ENCODE data around the gene MAP3K7CL.

Gene MAP3K7CL

DNA sequence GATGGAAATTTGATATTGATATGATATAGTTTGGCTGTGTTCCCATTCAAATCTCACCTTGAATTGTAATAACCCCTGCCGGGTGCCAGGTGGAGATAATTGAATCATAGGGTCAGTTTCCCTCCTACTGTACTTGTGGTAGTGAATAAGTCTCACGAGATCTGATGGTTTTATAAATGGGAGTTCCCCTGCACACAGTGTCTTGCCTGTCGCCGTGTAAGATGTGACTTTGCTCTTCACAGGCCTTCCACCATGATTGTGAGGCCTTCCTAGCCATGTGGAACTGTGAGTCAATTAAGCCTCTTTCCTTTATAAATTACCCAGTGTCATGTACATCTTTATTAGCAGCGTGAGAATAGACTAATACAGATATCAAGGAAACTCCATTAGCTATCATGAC, 74.6 kb downstream of the MAP3K7CL start:
- no peak for DNase-seq

DNA sequence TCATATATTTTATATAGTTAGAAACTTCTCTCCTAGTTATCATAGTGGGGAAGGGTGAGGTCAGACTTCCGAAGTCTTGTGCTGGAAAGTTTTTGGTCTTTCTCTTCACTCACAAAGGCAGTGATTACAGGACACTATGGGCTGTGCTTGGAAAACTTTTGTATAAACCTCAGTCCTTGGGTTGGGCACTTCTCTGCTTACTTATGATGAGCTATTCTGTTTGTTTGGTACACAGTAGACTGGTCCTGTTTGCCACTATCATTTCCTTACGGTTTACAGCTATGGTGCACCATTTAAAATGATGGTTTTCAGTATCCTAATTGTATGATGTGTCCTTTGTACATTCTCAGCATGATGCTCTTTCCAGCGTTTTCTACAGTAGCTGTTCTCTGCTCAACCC, 75.5 kb downstream of the MAP3K7CL start:
- DNase-seq, result no peak

DNA sequence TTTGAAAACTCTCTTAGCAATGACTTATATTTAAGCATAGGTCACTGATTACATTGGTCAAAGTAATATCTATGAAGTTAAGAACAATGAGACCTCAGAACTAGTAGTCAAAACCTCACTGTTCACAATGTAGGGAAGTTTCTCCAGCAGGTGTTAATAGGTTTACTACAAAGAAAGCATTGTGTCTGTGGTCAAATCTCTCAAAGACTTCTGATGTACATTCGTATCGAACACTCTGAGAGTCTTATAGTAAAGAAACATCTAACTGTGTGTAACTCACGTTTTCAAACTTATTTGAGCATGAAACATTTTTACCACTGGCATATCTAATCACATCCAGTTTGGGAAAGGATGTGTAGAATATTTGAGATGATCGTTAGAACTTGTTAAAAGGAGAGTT, 76.0 kb downstream of the MAP3K7CL start:
- no peak for DNase-seq

DNA sequence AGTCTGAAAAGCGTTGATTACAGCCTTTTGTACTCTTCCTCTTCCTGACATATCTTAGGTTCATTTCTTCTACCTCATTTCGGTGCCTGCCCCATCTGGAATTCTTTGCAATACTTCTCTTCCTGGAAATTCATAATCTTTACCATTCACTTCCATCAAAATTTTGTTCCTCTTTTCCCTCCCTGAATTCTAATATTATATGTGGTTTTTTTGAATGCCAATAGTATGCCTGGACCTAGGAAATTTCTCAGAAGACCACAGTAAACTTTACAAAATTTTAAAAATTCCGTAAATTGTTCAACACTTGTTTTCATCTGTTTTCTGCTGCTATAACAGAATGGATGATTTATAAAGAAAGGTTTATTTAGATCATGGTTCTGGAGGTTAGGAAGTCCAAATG, 76.8 kb downstream of the MAP3K7CL start:
- DNase-seq, result no peak

DNA sequence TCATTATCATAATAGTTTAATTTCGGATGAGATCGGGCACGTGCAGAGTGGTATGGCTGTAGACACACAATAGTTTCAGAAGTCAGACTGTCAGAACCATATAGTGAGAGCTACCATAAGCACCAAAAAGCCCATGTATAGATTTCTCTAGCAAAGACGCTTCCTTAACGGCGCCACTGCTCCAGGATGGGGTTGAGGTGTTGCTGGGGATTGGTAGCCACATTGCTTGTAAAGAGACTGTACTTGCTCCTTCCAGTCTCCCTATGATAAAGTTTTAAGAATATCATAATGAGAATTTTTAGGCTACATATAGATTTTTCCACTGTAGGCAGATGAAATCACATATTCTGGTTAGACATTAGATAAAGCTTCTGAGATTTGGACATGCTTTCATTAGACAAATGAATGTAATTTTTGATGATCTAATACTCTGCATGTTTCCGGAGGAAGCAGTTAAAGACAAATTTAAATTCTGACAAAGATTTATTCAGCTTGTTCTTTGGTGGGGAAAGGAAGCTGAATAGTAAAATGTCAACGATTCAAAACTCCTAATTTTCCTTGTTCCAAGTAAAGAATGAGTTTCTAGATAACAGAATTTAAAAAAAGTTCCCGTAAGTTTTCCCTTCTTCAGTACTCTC, 77.7 kb downstream of the MAP3K7CL start:
- no peak for DNase-seq

DNA sequence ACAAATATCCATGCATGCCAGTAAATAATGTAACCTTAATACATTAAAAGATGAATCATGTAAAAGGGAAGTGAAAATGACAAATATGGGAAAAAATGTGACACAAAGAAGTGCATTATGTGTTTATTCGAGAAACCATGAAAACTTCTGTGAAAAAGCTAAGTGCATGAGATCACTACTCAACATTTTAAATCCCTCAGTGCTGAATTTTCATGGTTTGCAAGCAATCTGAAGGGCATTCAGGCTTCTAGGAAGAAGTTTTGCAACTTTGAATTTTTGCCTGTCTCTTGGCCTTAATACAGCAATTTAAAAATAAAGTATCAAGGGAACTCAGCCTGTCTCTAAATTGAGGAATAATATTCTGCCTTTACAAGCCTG, 78.2 kb downstream of the MAP3K7CL start:
- no peak for DNase-seq

DNA sequence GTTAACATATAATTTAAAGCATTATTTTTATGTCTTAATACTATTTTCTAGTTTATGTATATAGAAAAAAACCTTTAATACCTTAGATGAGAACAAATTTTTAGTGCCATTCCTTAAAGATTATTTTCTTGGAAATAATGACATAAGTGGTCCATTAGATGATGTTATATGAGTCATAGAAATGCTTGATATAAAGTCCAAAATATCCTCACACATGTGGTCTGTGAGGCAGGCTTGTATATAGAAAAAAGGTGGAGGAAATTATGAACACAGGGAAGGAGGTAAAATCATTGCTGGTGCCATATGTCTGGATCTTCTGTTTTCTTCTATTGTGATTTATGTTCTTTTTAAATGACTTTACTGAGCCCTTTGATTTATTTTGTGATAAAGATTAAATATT, 79.3 kb downstream of the MAP3K7CL start:
- DNase-seq, result no peak

DNA sequence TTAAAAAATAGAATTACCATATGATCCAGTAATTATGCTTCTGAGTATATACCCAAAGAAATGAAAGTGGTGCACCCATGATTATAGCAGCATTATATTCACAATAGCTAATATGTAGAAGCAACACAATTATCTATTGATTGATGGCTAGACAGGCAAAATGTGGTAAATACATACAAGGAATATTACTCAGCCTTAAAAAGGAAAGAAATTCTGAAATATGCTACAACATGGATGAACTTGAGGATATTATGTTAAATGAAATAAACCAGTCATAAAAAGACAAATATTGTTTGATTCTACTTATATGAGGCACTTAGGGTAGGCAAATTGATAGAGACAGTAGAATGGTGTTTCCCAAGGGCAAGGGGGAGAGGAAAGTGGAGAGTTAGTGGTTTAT, 80.8 kb downstream of the MAP3K7CL start:
- no peak for DNase-seq

DNA sequence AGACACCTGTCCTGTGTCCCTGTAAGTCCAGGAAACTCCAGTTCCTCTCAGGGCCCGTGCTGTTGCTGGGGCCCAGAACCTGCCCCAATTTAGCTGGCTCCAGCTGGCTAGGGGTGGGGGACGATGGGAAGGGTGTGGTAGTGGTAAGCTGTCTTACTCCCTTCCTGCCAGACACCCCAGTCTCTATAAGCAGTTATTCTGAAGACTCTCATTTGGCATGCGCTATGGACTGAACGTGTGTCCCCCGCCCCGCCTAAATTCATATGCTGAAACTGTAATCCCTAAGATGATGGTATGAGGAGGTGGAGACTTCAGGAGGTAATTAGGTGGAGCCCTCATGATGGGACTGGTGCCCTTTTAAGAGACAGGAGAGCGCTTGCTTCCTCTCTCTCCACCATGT, 82.0 kb downstream of the MAP3K7CL start:
- no peak for DNase-seq

DNA sequence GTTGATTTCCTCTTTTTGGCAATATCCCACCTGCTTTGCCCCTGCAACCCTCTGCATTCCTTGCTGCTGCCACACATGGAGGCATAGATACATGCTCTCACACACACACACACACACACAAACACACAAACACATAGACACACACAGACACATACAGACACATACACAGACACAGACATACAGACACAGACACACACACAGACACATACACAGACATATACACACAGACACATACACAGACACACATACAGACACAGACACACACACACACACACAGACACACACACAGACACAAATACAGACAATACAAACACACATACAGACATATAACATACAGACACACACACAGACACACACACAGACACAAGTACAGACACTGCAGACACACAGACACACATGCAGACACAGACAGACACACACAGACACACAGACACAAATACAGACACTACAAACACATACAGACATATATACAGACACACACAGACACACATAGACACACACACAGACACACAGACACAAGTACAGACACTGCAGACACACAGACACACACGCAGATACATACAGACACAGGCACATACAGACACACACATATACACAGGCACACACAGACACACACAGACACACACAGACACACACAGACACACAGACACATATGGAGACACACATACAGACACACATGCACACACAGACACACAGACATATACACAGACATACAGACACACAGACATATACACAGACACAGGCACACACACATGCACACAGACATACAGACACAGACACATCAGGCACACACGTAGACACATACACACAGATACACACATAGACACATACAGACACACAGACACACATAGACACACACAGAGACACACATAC, 83.3 kb downstream of the MAP3K7CL start:
- no peak for DNase-seq

DNA sequence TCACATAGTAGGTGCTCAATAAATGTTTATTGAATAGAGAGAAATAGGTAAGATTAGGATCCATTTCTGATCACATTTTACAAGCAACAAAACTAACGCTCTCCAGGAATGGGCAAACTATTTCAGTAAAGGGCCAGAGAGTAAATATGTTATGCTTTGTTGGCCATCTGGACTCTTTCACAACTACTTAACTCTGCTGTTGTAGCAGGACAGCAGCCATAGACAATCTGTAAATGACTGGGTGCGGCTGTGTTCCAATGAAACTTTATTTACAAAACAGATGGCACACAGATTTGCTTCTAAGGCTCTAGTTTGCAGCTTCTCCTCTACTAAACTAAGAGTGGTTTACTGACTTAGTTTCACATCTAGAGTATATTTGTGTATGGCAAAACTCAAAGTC, 85.3 kb downstream of the MAP3K7CL start:
- peak; percentile 87 for DNase-seq

DNA sequence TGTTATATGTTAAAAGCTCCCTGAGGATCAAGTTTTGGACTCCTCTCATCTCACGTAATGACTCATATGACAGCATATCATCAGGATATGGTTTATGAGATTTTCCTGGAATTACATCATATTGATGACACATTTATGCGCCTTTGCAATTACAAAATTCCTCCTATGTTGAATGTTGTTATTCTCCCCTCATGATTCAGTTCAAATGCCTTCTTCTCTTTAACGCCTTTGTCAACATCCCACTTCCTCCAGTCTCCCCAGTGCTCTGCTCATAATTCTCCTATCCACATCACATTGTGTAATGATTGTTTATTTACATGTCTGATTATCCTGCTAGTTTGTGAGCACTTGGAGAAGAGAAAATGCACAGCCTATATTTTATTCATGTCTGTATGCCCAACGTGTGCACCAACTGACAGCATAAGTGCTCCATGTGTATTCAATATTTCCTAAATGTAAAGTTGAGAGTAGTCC, 87.4 kb downstream of the MAP3K7CL start:
- DNase-seq, result no peak

DNA sequence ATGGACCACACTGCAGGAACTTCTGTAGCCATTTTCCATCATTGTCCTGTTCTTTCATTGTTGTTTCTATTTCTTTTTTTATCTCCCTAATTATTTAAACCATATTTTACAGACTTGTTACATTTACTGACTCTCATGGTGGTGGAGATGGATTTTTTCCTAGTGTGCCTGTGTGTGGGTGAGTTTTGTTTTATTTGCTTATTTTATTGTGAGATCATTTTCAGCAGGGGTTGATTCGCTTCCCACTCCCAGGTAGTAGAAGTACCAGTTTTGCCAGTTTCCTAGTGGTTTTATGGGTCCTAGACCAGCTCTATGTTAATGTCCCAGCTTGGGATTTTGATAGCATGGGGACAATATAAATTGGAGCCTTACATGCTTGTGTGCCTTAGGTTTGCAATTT, 88.3 kb downstream of the MAP3K7CL start:
- no peak for DNase-seq

DNA sequence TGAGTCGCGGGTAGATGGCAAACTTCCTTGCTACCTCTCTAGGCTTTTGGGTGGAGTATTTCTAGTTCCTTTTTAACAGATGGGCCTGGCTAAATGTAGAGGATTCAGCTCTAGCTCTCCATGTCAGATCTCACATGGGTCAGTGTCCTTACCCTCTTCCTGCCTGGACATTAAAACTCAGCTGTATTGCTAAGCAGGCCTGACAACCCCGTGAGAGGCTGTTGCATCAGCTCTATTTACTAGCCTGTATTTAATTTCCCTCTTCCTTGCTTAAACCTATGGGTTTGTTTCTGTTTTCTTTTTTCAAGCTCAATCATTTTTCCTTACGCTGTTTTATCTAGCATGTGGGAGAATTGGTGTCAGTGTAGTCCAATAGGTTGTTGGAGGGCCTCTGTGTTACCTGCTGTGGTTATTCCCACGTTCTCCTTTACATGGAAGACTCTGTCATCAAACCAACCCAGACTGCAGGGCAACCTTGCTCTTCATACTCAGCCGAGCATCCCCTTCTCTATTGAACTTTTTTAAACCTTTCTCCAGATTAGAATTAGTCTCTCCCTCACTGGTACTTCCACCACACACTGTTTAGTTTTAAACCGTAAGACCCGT, 88.8 kb downstream of the MAP3K7CL start:
- DNase-seq, result no peak

DNA sequence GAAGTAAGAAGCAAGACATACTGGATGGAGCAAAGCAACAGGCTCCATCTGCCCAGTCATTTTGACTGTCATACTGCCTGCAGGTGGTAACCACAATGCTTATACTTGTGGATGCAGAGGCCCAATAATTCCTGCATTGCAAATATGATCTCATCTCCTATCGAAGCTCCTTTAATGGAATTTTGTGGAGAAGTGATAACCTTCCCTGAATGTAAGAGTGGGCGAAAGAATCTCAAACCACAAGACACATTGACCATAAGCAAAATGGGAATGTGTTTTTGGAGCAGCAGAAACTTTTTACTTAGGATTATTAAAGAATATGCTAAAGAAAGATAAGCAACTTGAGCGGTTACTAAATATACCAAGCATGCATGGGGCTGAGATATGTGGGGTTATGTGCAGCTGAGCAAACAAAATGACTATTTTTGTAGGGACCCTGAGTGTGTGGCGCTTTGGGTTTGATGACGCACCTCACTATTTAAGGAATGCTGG, 90.9 kb downstream of the MAP3K7CL start:
- no peak for DNase-seq

DNA sequence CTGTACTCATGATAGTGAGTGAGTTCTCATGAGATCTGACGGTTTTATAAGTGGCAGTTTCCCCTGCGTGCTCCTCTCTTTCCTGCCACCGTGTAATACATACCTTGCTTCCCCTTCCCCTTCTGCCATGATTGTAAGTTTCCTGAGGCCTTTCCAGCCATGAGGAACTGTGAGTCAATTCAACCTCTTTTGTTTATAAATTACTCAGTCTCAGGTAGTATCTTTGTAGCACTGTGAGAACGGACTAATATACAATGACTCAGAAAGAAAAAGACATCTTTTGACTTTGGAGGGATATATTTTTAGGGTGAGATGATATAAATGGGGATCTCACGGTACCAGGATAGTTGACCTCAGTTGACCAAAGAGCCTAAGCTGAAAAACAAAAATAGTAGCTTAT, 93.6 kb downstream of the MAP3K7CL start:
- no peak for DNase-seq
